Coronary artery (tissue), 2 donors: Measurements from ENCODE around the gene NCR3LG1.

Experiments used
- DNase-seq: peaks from one replicate; pipeline ENCODE4 v3.0.0-alpha.2; 2017; ENCODE audit warnings: low spot score
- H3K27ac ChIP-seq, 2 donors: fragments of 200-600 bp; sonication (generic); one replicate each; pipeline ENCODE4 v1.5.1; 2016 to 2019
- H3K4me3 ChIP-seq: fragments of 200-600 bp; sonication (generic); 2 replicates; pipeline ENCODE4 v1.5.1; 2016; ENCODE audit warnings: mild to moderate bottlenecking, moderate library complexity
- TF ChIP-seq, protein P1 (sequence below): fragments of 200-600 bp; sonication (generic); IDR thresholded peaks from one replicate; pipeline ENCODE4 v1.5.1; 2019; ENCODE audit warnings: antibody characterized with exemption

Gene NCR3LG1

DNA sequence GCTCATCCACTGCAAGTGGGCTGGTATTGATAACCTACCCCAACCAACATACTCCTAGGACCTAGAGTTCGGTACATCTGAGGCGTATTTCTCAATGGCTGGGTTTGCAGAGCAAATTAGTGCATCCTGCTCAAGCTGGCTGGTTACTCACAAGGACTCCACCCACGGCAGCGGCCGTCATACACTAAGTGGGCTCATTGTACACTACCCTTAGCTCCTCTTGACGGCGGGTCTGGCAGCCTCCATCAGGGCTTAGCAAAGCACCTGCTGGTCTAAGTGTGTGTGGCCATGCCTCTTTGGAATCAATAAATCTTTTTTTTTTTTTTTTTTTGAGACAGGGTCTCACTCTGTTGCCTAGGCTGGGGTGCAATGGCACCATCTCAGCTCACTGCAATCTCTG is 57.0 kb downstream of the NCR3LG1 start:
- no peak for DNase-seq
- Histone ChIP-seq H3K4me3 (no peak overlapping the region), H3K27ac (no peak overlapping the region)
- TF ChIP-seq, protein P1, sequence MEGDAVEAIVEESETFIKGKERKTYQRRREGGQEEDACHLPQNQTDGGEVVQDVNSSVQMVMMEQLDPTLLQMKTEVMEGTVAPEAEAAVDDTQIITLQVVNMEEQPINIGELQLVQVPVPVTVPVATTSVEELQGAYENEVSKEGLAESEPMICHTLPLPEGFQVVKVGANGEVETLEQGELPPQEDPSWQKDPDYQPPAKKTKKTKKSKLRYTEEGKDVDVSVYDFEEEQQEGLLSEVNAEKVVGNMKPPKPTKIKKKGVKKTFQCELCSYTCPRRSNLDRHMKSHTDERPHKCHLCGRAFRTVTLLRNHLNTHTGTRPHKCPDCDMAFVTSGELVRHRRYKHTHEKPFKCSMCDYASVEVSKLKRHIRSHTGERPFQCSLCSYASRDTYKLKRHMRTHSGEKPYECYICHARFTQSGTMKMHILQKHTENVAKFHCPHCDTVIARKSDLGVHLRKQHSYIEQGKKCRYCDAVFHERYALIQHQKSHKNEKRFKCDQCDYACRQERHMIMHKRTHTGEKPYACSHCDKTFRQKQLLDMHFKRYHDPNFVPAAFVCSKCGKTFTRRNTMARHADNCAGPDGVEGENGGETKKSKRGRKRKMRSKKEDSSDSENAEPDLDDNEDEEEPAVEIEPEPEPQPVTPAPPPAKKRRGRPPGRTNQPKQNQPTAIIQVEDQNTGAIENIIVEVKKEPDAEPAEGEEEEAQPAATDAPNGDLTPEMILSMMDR, result no peak

DNA sequence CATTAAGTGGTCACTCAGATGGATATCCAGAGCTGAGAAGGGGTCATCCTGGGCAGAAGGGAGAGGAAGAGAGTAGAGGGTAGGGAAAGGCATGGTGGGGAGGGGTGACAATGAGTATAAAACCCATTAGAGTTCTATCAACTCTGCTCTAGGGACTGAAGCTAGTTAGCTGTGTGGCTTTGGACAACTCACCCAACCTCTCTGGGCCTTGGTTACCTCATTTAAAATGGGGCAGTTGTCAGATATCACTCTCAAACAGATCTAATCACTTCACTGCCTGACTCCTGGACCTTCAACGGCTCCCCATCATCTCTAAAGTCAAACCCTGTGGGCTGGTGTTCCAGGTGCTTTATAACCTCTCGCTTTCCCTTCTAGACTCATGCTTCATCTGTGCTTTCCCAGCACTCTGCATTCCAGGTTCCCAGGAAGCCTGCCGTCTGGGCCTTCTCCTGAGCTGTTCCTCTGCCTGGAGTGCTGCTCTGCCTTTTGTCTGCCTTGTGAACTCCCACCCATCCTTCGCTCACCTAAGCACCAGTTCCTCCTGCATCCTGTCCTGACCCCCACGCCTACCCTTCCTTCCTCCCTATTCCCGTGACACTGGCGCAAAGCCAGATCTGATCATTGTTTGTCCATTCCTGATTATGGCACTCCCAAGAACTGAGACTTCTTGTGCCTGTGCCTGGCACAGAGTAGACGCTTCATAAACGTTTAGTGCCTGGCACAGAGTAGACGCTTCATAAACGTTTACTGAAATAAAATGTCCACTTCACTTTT is 59.2 kb downstream of the NCR3LG1 start:
- no peak overlapping the region for H3K27ac ChIP-seq
- no peak overlapping the region for H3K4me3 ChIP-seq
- TF ChIP-seq, protein P1, result no peak
- DNase-seq, result no peak

DNA sequence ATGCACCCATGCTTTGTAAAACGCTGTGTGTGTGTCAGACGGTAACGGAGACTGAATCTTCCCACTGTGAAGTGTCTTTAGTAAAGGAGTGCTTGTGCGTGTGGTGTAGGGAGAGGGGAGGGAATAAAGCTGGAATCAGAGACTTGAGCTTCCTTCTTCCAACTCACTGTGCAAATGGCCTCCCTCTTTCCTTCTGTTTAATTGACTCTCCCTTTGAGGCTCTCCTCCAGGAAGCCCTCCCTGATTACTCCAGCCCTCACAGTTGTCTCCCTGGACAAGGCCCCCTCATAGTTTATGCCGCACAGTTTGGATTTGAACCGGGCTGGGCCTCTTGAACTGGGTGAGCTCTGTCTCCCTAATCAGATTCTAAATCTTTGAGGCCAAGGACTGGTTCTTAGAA is 59.8 kb downstream of the NCR3LG1 start:
- DNase-seq, result no peak
- H3K4me3 ChIP-seq, result no peak overlapping the region
- no peak overlapping the region for H3K27ac ChIP-seq
- TF ChIP-seq, protein P1, result no peak

DNA sequence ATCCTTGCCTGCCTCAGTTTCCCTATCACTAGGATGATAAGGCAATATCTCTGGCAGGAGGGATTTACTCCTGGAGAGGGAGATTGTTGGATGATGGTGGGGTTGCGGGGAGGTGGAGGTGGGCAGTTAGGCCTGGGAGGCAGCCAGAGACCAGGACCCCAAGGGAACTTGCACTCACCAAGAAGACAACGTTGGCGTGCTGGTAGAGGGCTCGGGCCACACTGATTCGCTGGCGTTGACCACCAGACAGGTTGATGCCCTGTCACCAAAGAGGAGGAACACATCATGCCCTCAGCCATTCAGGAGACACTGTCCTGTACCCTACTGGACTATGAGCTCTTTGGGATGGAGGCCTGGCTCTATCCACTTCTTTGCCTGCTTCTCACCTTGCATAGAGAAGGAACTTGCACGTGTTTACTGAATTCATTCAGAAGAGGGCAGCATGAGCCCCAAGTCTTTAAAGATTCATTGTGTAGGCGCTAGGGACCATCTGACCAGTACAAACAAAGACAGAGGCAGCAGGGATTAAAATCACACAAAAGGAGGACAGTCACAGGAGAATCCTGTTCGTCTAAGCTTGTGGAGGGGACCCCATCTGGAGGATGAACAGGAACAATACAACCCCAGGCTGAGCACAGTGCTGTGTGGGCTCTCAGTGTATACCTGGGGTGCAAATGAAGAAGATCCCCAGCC is 61.0 kb downstream of the NCR3LG1 start:
- DNase-seq, result no peak
- TF ChIP-seq, protein P1, result no peak
- no peak overlapping the region for H3K4me3 ChIP-seq
- no peak overlapping the region for H3K27ac ChIP-seq

DNA sequence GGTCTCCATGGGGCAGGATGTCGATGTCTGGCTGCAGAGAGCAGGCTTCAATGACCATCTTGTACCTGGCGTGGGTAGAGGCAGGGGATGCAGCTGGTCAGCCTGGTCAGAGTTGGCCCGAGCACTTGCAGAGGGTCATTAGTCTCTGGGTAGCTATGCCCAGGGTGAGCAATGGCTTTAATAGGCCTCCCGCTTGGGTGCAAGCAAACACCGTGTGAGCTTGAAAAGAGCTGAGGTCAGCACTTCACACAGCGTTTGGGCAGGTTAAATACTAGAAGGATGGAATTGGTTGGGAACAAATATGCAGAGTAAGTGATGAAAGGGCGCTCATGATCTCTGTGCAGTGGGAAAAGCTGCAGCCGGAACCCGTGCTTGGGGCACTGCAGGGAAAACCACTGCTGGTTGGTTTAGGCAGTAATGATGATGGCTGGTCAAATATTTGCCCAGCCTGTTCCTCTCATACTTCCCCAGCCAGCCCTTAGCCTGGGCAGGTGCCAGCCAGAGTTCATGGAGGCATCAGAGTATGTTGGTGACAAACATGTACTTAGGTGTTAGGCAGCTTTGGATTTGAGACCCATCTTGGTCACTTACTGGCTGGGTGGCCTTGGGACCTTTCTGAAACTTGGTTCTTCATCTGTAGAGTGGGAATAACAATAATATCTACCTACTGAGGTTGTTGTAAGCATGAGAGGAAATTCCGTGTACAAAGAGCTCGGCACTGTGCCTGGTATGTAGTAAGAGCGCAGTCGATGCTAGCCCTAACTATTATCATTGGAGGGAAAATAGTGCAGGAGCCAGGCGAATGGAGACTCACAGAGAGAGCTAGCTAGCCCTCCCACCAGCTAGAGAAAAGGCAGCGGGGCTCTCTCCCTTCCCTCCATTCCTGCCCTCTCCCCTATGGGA is 62.1 kb downstream of the NCR3LG1 start:
- TF ChIP-seq, protein P1, result no peak
- no peak overlapping the region for H3K27ac ChIP-seq
- no peak overlapping the region for H3K4me3 ChIP-seq
- no peak for DNase-seq

DNA sequence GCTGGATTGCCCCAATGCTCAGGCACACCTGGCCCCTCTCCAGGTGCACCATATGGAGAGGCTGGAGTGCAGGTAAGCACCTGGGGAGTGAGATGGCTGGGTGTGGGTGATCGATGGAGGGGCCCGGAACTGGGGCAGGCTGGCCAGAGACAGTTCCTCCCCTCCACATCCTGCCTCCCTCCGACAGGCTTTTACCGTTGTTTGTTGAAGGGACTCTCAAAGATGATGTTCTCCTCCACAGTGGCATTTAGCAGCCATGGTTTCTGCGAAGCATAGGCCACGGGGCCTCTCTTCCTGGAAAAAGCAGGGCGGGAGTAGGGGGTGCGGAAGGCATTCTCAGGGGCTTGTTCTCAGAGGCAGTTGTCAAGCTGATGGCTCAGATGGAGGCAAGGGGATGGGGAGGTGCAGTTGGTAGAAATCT is 62.7 kb downstream of the NCR3LG1 start:
- no peak for DNase-seq
- H3K27ac ChIP-seq, result no peak overlapping the region
- TF ChIP-seq, protein P1, result no peak

More for the DNA sequence above, 62.7 kb downstream of the NCR3LG1 start:
- no peak overlapping the region for H3K4me3 ChIP-seq
